HT-29 (cell line): ENCODE data around the gene TDRD6. TPM values are rescaled to one million over a fixed set of nuclear protein-coding genes. Genes with fewer than 3 reads are reported as not detected.
"Not testable (repeated sequence)": the region's sequence is repeated elsewhere in the genome, so short reads cannot be mapped to it uniquely, and the experiment has no call there.

ENCODE experiments used
- DNase-seq: peaks from one replicate; pipeline ENCODE4 v3.0.0-alpha.2; 2015; ENCODE audit warnings: low spot score
- total RNA-seq: library from RNA; depleted of rRNA; stranded (reverse); fragments of >200 nt; shearing (Covaris generic); gene quantifications from 2 replicates; pipeline ENCODE4 v1.2.3, GENCODE V29; 2014; rRNA removed

The TDRD6 gene
- total RNA-seq, 1 experiment from 2014 or later = not detected

GRCh38 chr6:46744159-46744725 is 56.6 kb downstream of the TDRD6 start:
- not testable (repeated sequence) for DNase-seq

GRCh38 chr6:46745973-46746372 is 58.3 kb downstream of the TDRD6 start:
- no peak for DNase-seq

GRCh38 chr6:46746696-46747095 is 59.0 kb downstream of the TDRD6 start, which contains the start of gene ANKRD66:
Gene ANKRD66 (plus strand): TSS chr6:46746933. CDS start chr6:46751949, 5,016 bp downstream.
- no peak for DNase-seq

GRCh38 chr6:46748940-46749503 is 61.3 kb downstream of the TDRD6 start:
- no peak for DNase-seq

DNA sequence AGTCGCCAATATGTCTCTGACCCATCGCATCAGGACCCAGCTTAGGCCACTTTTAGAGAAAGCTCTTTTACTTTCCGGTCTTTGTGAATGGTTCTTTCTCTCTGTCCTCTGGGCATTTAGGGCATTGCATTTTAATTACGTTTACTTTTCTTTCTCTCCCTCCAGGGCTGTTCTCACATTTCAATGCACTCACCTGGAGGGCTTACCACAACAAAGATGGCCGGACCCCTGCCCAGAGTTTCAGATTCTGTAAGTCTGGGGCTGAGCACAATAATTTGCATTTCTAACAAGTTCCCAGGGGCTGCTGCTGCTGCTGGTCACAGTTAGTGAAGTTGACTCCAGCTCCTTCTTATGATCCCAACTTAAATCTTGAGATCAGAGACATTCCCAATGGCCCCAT is 62.0 kb downstream of the TDRD6 start:
- no peak for DNase-seq

DNA sequence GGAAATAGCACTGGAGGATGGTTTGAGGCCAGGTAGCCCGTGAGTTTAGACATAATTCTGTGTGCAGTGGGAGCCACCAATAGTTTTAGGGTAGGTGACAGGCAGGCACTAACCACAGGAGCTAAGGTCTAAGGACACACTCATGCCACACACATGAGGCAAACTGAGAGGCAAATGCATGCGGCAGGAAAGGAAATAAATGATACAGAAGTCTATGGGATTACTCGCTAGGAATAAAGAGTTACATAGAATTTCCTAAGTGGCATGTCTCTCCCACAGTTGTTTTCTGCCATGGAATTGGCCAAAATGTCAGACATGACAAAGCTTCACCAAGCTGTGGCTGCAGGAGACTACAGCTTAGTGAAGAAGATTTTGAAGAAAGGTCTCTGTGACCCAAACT is 64.0 kb downstream of the TDRD6 start:
- DNase-seq = no peak

Other genes with a start within 250 kb of the TDRD6 start
- 0.03 TPM in 1 of 2 replicates, not detected in the other for gene RCAN2, start 196.4 kb upstream of the TDRD6 start, total RNA-seq
- gene CYP39A1, start 35.1 kb upstream of the TDRD6 start, total RNA-seq = 0.94 and 1.3 TPM in 2 replicates
- 4.6 and 5.8 TPM in 2 replicates for gene SLC25A27, start 34.9 kb upstream of the TDRD6 start, total RNA-seq
- not detected in 2 replicates for gene PLA2G7, start 47.5 kb downstream of the TDRD6 start, total RNA-seq
- not detected in 2 replicates for gene ANKRD66, start 59.0 kb downstream of the TDRD6 start, total RNA-seq
- 0.05 TPM in 1 of 2 replicates, not detected in the other for gene MEP1A, start 105.5 kb downstream of the TDRD6 start, total RNA-seq
- 0.05 TPM in 1 of 2 replicates, not detected in the other for gene ADGRF5, start 234.1 kb downstream of the TDRD6 start, total RNA-seq